Right lobe of liver (tissue), 6 donors: ENCODE data around the gene FTO. TPM values are rescaled to one million over a fixed set of nuclear protein-coding genes. Genes with fewer than 3 reads are reported as not detected.

Experiments used
- ATAC-seq, 4 donors: fragments of 200-7000 bp; cut with Tn5 transposase; one replicate each; pipeline ENCODE4 v1.9.1; 2020; ENCODE audit warnings: mild to moderate bottlenecking in 4 of 4, moderate library complexity in 4 of 4
- DNase-seq, 3 donors: peaks; one replicate each; pipeline ENCODE4 v3.0.0-alpha.2; 2020
- H3K27ac ChIP-seq, 3 donors: fragments of 200-600 bp; one replicate each; pipeline ENCODE4 v1.8.0; 2022
- H3K27me3 ChIP-seq, 2 donors: fragments of 200-600 bp; one replicate each; pipeline ENCODE4 v1.8.0; 2022
- H3K36me3 ChIP-seq, 4 donors: fragments of 200-600 bp; sonication (generic) in 1 of 4; one replicate each; pipeline versions ENCODE4 v1.5.1 to v1.8.0; 2017 to 2022; ENCODE audit warnings: control low read depth in 1 of 4
- H3K4me1 ChIP-seq, 4 donors: fragments of 200-600 bp; sonication (generic) in 1 of 4; one replicate each; pipeline versions ENCODE4 v1.5.1 to v1.8.0; 2017 to 2022; ENCODE audit warnings: control low read depth in 1 of 4
- H3K4me3 ChIP-seq, 3 donors: fragments of 200-600 bp; one replicate each; pipeline ENCODE4 v1.8.0; 2022
- H3K9me3 ChIP-seq, 4 donors: fragments of 200-600 bp; sonication (generic) in 1 of 4; one replicate each; pipeline versions ENCODE4 v1.5.1 to v1.8.0; 2017 to 2022; ENCODE audit warnings: control low read depth in 1 of 4
- POLR2A ChIP-seq: fragments of 450-650 bp; IDR thresholded peaks from one replicate; pipeline ENCODE4 v1.6.1; 2017; ENCODE audit warnings: antibody characterized with exemption, mild to moderate bottlenecking
- WGBS: methylation state at CpG from one replicate; pipeline ENCODE4 v1.1.6; 2018; ENCODE audit warnings: low coverage, low lambda C conversion rate; ENCODE audit not compliant: insufficient coverage; ENCODE audit errors: missing lambda C conversion rate; 5-methylcytosine and 5-hydroxymethylcytosine counted together
- intact Hi-C, 2 donors: fragments of 100-400 bp; cut with DNase I; formaldehyde crosslinking; loops; one replicate each; pipeline versions ENCODE4 v1.11.2 to v1.14.1; 2022
- total RNA-seq, 6 experiments: library from RNA; depleted of rRNA in 2 of 6; stranded (reverse); fragments of >200 nt in 2 of 6; fragmentation: NEBNext Ultra II Directional in 3 of 6; extraction: Animal tissue kit (Norgen Biotek cat#: 25700) in 3 of 6; gene quantifications; one replicate each; pipeline versions ENCODE4 v1.1.0 to v1.2.4, GENCODE V29; 2016 to 2023
- TF ChIP-seq, protein P1 (sequence below), 4 donors: fragments of 200-600 bp in 3 of 4; fragments of 450-650 bp in 1 of 4; IDR thresholded peaks; one replicate each; pipeline versions ENCODE4 v1.5.1 to v1.8.0; 2016 to 2022; ENCODE audit warnings: antibody characterized with exemption in 4 of 4, mild to moderate bottlenecking in 2 of 4
- donor health status: DM: no; HTN: yes; CAD: no.
- donor health status: DM: no; HTN: no; CAD: no.
- donor health status: DM: no; HTN: no; CAD: no.
- donor health status: DM: no; HTN: yes; CAD: no.
- donor health status: DM: no; HTN: yes; CAD: no.

Gene FTO
- total RNA-seq, 6 experiments from 2014 or later: 28.9 to 51.6 (median 33.6) TPM

- no peak overlapping the region for H3K4me3 ChIP-seq
- TF ChIP-seq POLR2A: no peak
- TF ChIP-seq, protein P1, sequence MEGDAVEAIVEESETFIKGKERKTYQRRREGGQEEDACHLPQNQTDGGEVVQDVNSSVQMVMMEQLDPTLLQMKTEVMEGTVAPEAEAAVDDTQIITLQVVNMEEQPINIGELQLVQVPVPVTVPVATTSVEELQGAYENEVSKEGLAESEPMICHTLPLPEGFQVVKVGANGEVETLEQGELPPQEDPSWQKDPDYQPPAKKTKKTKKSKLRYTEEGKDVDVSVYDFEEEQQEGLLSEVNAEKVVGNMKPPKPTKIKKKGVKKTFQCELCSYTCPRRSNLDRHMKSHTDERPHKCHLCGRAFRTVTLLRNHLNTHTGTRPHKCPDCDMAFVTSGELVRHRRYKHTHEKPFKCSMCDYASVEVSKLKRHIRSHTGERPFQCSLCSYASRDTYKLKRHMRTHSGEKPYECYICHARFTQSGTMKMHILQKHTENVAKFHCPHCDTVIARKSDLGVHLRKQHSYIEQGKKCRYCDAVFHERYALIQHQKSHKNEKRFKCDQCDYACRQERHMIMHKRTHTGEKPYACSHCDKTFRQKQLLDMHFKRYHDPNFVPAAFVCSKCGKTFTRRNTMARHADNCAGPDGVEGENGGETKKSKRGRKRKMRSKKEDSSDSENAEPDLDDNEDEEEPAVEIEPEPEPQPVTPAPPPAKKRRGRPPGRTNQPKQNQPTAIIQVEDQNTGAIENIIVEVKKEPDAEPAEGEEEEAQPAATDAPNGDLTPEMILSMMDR (IDR thresholded peaks at IDR 0.05): no peak
- intact Hi-C loops: no loop called here
- H3K4me1 ChIP-seq: no peaks in the 10 kb centered on the region
- H3K27me3 ChIP-seq: no peaks in the 10 kb centered on the region
- H3K27ac ChIP-seq: no peak overlapping the region
- WGBS: 86% methylated on average over 1 of the region's 1 CpG
- no peaks in the 10 kb centered on the region for H3K9me3 ChIP-seq
- ATAC-seq (no peak), DNase-seq (no peak)
- H3K36me3 ChIP-seq: no peaks in the 10 kb centered on the region
Observed at GRCh38 chr16:53968896-53969295, 264.9 kb downstream of the FTO start.

- no peak for TF ChIP-seq POLR2A
- TF ChIP-seq, protein P1 (IDR thresholded peaks at IDR 0.05): no peak
- no peaks in the 10 kb centered on the region for H3K27me3 ChIP-seq
- DNase-seq (no peak), ATAC-seq (no peak)
- no peaks in the 10 kb centered on the region for H3K9me3 ChIP-seq
- no peak overlapping the region for H3K4me3 ChIP-seq
- WGBS: 100% methylated on average over 1 of the region's 5 CpGs
- H3K4me1 ChIP-seq: no peaks in the 10 kb centered on the region
- no peak overlapping the region for H3K27ac ChIP-seq
- intact Hi-C loops: no loop called here
- H3K36me3 ChIP-seq: no peaks in the 10 kb centered on the region
Observed at GRCh38 chr16:53971616-53972015, 267.7 kb downstream of the FTO start.

GRCh38 chr16:53973021-53973420 lies 269.1 kb downstream of the FTO start:
- intact Hi-C loops: no loop called here
- TF ChIP-seq, protein P1 (IDR thresholded peaks at IDR 0.05): no peak
- no peak for TF ChIP-seq POLR2A
- 88% methylated on average over 2 of the region's 4 CpGs for WGBS
- Histone ChIP-seq H3K27ac (no peak overlapping the region), H3K4me1 (no peaks in the 10 kb centered on the region), H3K27me3 (no peaks in the 10 kb centered on the region), H3K4me3 (no peak overlapping the region), H3K9me3 (no peaks in the 10 kb centered on the region), H3K36me3 (no peaks in the 10 kb centered on the region)
- no peak for ATAC-seq
- no peak for DNase-seq

GRCh38 chr16:53974484-53975080 lies 270.6 kb downstream of the FTO start:
- intact Hi-C loops: no loop called here
- TF ChIP-seq, protein P1 (IDR thresholded peaks at IDR 0.05): no peak
- no peak for TF ChIP-seq POLR2A
- no peaks in the 10 kb centered on the region for H3K9me3 ChIP-seq
- no peaks in the 10 kb centered on the region for H3K4me1 ChIP-seq
- ATAC-seq (no peak), DNase-seq (no peak)
- no peak overlapping the region for H3K4me3 ChIP-seq
- no peaks in the 10 kb centered on the region for H3K27me3 ChIP-seq
- 71% methylated on average over 4 of the region's 4 CpGs for WGBS
- no peaks in the 10 kb centered on the region for H3K36me3 ChIP-seq
- H3K27ac ChIP-seq: no peak overlapping the region

- H3K36me3 ChIP-seq: no peaks in the 10 kb centered on the region
- no peaks in the 10 kb centered on the region for H3K27me3 ChIP-seq
- ATAC-seq (no peak), DNase-seq (no peak)
- intact Hi-C loops: no loop called here
- no peaks in the 10 kb centered on the region for H3K9me3 ChIP-seq
- H3K4me1 ChIP-seq: peaks cover 0 to 10% (median 0%) of the 10 kb centered on the region in 4 donors
- 92% methylated on average over 3 of the region's 3 CpGs for WGBS
- H3K4me3 ChIP-seq: no peak overlapping the region
- TF ChIP-seq, protein P1 (IDR thresholded peaks at IDR 0.05): no peak
- TF ChIP-seq POLR2A: no peak
- no peak overlapping the region for H3K27ac ChIP-seq
Observed at GRCh38 chr16:53980675-53981074, 276.7 kb downstream of the FTO start.
